ENCODE data around the gene UTP20. TPM values are rescaled to one million over a fixed set of nuclear protein-coding genes. Genes with fewer than 3 reads are reported as not detected.

Gene UTP20
- 17.8 and 20.2 TPM in 2 replicates for total RNA-seq (2014; rRNA removed; shearing (Covaris generic))

DNA sequence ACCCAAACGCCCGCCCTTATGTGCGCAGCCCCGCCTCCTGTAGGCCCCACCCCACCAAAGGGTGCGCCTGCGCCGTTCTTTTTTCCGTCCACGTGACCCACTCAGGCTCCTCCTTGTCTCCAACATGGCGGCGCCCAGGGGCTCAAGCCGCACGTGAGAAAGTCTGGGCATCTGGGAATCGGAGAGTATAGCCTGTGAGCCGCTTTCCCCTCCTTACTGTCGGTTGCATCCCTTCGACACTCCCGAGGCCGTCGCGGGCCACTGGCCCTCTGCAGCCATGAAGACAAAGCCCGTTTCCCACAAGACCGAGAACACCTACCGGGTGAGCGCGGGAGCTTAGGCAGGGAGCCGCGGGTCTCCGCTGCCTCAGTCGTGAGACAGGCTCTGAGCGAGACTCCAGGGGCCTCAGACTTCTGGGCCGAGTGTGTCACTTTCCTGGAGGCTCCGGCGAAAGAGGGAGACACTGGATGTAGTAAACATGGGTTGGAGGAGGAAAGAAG, at the start of gene UTP20:
Gene UTP20, plus strand, starts transcription at position 100 of the 500 bp plus-strand sequence. Its CDS starts 178 bp downstream, at position 278.

DNA sequence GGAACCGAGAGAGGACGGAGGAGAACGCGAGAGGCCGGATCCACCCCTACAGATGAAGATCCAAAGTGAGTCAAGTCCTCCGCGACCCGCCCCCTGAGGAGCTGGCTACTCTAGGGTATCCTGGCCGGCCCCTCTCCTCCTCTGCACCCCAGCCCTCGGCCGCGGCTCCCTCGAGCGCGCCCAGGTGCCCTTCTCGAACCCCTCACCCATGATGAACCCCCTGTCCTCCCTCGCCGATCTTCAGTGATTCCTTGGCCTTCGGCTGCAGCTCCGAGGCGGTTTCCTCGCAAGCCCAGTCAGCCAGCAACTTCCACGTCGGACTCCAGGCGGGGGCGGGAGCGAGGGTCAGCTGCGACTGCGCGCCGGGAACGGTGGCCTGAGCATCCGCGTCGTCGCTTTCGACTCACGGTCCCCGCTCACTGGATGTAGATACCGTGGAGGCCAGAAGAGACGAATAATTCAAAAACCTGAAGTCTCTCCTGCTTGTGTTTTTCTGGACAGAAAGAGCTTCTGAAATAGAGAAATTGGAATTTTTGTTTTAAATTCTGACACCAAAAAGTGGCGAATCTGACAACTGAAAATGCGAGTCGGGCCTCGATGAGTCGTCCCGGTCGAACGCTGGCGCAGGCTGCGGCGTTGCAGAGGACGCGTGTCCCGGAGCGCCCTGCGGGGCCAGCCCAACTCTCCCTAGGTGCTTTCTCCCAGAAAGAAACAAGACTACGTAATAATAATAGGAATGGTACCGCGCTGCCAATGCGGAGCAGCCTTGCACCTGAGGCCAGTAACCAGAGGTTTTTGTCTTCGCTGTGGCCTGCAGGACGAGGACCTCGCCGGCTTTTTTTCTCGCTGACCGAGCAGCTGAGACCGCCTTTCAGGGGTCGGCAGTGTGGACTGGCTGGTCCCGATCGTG, 127.8 kb downstream of the UTP20 start, which contains the start of gene ARL1:
Gene ARL1, minus strand, starts transcription at position 337 of the 910 bp plus-strand sequence. Its CDS starts 127 bp downstream, at position 210.

Small RNA genes lying within 50 kb of the gene (small RNA-seq; reads per million reads assigned to genes)
- gene RNU6-1068P, result not detected
- gene RPS27P23, result not detected

Other genes with a start within 250 kb of the UTP20 start
- gene SLC5A8, start 69.9 kb upstream of the UTP20 start, total RNA-seq (2014; rRNA removed; shearing (Covaris generic)), result not detected in 2 replicates
- 59.6 and 75.1 TPM in 2 replicates for gene ARL1, start 127.7 kb downstream of the UTP20 start, total RNA-seq (2014; rRNA removed; shearing (Covaris generic))
- gene SPIC, start 195.2 kb downstream of the UTP20 start, total RNA-seq (2014; rRNA removed; shearing (Covaris generic)), result not detected in 2 replicates

All from A375 (cell line).